ENCODE results near the gene C20orf144.

DNA sequence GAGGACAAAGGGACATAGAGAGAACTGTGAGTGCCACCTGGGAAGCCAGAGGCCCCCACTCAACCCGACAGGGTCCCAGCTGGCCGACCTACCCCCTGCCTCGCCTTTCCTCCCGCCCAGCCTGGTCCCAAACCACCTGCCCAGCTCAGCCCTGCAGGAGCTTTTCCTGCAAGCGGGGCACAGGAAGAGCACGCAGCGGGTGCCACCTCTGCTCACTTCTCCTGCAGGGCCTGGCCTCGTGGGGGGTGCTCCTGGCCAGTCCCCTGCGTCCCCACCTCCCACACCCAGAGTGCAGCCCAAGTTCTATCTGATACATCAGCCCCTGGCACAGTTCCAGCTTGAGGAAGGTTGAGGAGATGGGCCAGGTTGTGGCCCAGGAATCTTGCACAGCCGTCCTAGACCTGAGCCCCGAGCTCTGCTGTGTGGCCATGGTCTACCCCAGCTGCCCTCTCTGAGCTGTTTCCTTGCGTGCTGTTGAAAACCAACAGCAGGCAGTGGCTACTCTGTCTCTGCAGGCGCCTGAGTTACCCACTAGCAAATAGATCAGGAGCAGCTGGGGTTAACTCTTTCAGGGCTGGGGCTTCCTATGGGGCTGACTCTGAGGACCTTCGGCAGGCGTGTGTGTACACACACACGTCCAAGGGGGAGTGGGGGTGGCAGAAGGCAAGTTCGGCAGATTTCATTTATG lies 10.4 kb downstream of the C20orf144 start:
- no peak for TF ChIP-seq POLR2A (IDR thresholded peaks at IDR 0.05)
- TF ChIP-seq, protein P1, sequence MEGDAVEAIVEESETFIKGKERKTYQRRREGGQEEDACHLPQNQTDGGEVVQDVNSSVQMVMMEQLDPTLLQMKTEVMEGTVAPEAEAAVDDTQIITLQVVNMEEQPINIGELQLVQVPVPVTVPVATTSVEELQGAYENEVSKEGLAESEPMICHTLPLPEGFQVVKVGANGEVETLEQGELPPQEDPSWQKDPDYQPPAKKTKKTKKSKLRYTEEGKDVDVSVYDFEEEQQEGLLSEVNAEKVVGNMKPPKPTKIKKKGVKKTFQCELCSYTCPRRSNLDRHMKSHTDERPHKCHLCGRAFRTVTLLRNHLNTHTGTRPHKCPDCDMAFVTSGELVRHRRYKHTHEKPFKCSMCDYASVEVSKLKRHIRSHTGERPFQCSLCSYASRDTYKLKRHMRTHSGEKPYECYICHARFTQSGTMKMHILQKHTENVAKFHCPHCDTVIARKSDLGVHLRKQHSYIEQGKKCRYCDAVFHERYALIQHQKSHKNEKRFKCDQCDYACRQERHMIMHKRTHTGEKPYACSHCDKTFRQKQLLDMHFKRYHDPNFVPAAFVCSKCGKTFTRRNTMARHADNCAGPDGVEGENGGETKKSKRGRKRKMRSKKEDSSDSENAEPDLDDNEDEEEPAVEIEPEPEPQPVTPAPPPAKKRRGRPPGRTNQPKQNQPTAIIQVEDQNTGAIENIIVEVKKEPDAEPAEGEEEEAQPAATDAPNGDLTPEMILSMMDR (IDR thresholded peaks at IDR 0.05) = no peak
